ENCODE results near the gene ORAI2. TPM values are rescaled to one million over a fixed set of nuclear protein-coding genes. Genes with fewer than 3 reads are reported as not detected.

The ORAI2 gene
- total and polyA plus RNA-seq, 8 donors: 4.1 to 13.5 (median 7.1) TPM

DNA sequence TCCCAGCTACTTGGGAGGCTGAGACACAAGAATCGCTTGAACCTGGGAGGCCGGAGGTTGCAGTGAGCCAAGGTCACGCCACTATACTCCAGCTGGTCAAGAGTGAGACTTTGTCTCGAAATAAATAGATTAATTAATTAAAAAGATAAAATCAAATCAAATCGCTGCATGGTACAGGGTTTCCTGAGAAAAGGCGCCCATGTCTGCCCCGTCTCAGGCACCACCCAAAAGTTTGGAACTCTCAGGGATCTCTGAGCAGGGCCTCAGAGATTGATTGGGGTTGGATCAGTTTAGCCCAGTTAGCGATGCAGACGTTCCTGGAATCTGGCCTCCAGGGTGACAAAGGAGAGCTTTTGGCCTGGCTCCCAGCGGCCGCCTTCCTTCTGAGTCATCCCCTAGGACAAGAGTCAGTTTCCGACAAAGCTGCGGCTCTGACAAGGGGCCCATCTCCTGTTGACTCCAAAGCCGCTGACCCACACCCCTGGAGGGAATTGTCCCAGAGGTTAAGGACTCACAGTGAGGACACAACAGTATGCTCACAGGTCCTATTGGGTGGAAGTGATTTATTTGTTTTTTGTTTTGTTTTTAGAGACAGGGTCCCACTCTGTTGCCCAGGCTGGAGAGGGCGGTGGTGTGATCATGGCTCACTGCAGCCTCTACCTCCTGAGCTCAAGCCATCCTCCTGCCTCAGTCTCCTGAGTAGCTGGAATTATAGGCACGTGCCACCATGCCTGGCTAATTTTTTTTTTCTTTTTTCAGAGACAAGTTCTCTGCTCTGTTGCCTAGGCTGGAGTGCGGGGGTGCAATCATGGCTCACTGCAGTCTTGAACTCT, 6.8 kb downstream of the ORAI2 start:
- intact Hi-C loops (cut with DNase I): no loop called here
- peak overlapping the region in 1 of 4 donors; percentile 4 for H3K27ac ChIP-seq
- no peaks in the 10 kb centered on the region for H3K27me3 ChIP-seq
- no peaks in the 10 kb centered on the region for H3K36me3 ChIP-seq
- ATAC-seq (peak in 3 of 4 donors; percentile 44 to 59 (median 51)), DNase-seq (peak in 1 of 6 donors; percentile 33), FAIRE-seq (no peak)
- no peaks in the 10 kb centered on the region for H3K9me3 ChIP-seq
- H3K4me3 ChIP-seq: no peak overlapping the region
- 85 to 92% methylated on average over 17 of the region's 17 CpGs for WGBS, 2 donors
- no peaks in the 10 kb centered on the region for H3K4me1 ChIP-seq
- TF ChIP-seq, protein P1, sequence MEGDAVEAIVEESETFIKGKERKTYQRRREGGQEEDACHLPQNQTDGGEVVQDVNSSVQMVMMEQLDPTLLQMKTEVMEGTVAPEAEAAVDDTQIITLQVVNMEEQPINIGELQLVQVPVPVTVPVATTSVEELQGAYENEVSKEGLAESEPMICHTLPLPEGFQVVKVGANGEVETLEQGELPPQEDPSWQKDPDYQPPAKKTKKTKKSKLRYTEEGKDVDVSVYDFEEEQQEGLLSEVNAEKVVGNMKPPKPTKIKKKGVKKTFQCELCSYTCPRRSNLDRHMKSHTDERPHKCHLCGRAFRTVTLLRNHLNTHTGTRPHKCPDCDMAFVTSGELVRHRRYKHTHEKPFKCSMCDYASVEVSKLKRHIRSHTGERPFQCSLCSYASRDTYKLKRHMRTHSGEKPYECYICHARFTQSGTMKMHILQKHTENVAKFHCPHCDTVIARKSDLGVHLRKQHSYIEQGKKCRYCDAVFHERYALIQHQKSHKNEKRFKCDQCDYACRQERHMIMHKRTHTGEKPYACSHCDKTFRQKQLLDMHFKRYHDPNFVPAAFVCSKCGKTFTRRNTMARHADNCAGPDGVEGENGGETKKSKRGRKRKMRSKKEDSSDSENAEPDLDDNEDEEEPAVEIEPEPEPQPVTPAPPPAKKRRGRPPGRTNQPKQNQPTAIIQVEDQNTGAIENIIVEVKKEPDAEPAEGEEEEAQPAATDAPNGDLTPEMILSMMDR (IDR thresholded peaks at IDR 0.05): no peak

DNA sequence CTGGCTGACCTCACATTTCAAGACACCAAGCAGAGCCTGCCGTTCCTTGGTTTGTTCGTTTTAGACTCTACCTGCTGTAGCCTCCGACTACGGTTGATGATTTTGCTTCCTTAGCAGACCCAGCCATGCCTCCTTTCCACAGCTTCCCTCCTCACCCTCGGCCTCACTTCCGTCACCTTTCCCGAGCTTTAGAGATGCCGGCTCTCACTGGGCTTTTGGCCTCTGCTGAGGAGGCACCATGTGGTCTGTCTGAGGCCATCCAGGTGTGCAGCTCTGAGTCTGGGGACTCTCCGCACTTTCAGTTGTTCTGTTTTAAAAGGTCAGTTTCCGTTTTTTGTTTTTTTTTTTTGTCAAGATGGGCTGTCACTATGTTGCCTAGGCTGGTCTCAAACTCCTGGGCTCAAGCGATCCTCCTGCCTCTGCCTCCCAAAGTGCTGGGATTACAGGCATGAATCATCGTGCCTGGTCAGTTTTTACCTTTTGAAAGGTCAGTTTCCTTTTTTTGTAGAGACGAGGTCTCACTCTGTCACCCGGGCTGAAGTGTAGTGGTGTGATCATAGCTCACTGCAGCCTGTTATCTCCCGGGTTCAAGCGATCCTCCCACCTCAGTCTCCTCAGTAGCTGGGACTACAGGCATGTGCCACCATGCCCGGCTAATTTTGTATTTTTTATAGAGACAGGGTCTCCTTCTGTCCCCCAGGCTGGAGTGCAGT, 11.7 kb downstream of the ORAI2 start:
- H3K27ac ChIP-seq: no peak overlapping the region
- no peaks in the 10 kb centered on the region for H3K9me3 ChIP-seq
- H3K36me3 ChIP-seq: peaks cover 0 to 5% (median 0%) of the 10 kb centered on the region in 3 donors
- no peaks in the 10 kb centered on the region for H3K4me1 ChIP-seq
- FAIRE-seq (no peak), ATAC-seq (no peak), DNase-seq (no peak)
- intact Hi-C loops (cut with DNase I): no loop called here
- H3K27me3 ChIP-seq: no peaks in the 10 kb centered on the region
- 89% methylated on average over 17 of the region's 17 CpGs for WGBS, 2 donors
- TF ChIP-seq, protein P1 (IDR thresholded peaks at IDR 0.05): no peak
- H3K4me3 ChIP-seq: no peak overlapping the region

DNA sequence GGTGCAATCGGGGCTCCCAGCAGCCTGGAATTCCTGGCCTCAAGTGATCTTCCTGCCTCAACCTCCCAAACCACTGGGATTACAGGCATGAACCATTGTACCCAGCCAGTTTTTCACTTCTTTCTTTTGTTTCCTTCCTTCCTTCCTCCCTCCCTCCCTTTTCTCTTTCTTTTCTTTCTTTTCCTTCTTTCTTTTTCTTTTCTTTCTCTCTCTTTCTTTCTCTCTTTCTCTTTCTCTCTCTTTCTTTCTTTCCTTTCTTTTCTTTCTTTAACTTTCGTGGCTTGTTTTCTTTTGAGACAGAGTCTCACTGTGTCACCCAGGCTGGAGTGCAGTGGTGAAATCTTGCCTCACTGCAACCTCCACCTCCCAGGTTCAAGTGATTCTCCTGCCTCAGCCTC, 12.3 kb downstream of the ORAI2 start:
- Histone ChIP-seq H3K27me3 (no peaks in the 10 kb centered on the region), H3K27ac (no peak overlapping the region), H3K9me3 (no peaks in the 10 kb centered on the region), H3K4me3 (no peak overlapping the region), H3K36me3 (peaks cover 0 to 5% (median 0%) of the 10 kb centered on the region in 3 donors), H3K4me1 (no peaks in the 10 kb centered on the region)
- FAIRE-seq (no peak), ATAC-seq (no peak), DNase-seq (no peak)
- WGBS, 2 donors: 71 to 74% methylated on average over 2 of the region's 2 CpGs
- intact Hi-C loops (cut with DNase I): no loop called here
- TF ChIP-seq, protein P1 (IDR thresholded peaks at IDR 0.05): no peak

DNA sequence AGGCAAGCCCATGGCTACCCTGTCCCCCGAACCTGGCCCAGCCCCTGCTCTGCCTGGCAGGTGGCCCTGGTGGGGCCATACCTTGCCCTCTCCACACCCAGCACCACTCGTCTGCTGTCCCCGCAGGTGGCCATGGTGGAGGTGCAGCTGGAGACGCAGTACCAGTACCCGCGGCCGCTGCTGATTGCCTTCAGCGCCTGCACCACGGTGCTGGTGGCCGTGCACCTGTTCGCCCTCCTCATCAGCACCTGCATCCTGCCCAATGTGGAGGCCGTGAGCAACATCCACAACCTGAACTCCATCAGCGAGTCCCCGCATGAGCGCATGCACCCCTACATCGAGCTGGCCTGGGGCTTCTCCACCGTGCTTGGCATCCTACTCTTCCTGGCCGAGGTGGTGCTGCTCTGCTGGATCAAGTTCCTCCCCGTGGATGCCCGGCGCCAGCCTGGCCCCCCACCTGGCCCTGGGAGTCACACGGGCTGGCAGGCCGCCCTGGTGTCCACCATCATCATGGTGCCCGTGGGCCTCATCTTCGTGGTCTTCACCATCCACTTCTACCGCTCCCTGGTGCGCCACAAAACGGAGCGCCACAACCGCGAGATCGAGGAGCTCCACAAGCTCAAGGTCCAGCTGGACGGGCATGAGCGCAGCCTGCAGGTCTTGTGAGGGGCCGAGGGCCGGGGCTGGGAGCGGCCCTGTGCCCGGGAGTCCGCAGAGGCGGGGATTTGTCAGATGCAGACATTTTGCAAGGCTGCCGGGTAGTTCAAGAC, 13.2 kb downstream of the ORAI2 start:
- Histone ChIP-seq H3K4me3 (no peak overlapping the region), H3K27ac (no peak overlapping the region), H3K27me3 (no peaks in the 10 kb centered on the region), H3K36me3 (peaks cover 0 to 5% (median 0%) of the 10 kb centered on the region in 3 donors), H3K4me1 (no peaks in the 10 kb centered on the region), H3K9me3 (no peaks in the 10 kb centered on the region)
- TF ChIP-seq, protein P1 (IDR thresholded peaks at IDR 0.05): no peak
- DNase-seq (no peak), FAIRE-seq (no peak), ATAC-seq (no peak)
- 92 to 95% methylated on average over 41 of the region's 41 CpGs for WGBS, 2 donors
- intact Hi-C loops (cut with DNase I): no loop called here

All from pancreas (tissue), 10 donors.